Cerebellar nuclear complex (tissue), 1 donor: ENCODE measurements around the gene AHDC1.
"Not testable (repeated sequence)": the region's sequence is repeated elsewhere in the genome, so short reads cannot be mapped to it uniquely, and the experiment has no call there.

Experiments used
- DNase-seq, 2 experiments: peaks; one replicate each; lab custom pipeline; 2025; lab: John Stamatoyannopoulos, UW

Gene AHDC1

DNA sequence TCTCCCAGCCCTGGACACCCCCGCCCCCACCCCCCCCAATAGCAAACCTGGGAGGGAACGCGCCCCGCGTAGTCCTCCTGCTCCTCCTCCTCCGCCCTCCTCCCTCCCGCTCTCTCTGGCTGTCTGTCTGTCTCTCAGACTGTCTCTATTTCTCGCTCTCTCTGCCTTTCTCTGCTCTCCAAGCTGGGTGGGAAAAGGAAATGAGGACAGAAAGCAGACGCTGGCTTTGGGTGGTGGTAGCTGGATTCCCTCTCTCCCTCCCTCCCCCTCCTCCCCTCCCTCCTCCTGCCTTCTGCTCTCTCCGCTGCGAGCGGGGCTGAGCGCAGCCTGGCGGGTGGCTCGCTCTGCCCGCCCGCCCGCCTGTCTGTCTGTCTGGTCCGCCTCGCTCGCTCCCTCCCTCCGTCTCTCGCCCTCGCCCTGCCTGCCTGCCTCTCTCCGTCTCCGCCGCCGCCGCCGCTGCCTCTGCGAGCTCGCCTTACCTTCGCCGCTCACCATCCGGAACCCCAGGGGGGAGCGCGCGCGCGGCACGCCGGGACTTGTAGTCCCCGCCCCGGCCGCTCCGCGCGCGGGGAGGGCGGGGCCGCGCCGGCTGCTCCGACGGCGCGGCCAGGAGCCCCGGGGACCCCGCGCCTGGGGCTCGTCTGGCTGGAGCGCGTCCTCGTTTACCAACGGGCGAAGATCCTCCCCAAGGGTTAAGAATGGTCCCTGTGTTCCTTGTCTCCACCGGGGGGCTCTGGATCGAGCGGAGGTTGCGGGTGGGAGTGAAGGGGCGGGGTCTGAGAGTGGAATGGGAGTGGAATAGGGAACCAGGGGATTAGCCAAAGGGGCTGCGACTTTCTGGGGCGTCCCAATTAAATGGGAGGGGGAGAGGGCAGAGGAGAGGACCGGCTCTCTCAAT is at the start of gene AHDC1:
Gene AHDC1 (minus strand): TSS at position 464 of the 898 bp plus-strand sequence. CDS start 52,029 bp downstream, outside the sequence.
- DNase-seq = peak; percentile 12 to 26

GRCh38 chr1:27652111-27652864 is 48.3 kb upstream of the AHDC1 start:
- no peak for DNase-seq

DNA sequence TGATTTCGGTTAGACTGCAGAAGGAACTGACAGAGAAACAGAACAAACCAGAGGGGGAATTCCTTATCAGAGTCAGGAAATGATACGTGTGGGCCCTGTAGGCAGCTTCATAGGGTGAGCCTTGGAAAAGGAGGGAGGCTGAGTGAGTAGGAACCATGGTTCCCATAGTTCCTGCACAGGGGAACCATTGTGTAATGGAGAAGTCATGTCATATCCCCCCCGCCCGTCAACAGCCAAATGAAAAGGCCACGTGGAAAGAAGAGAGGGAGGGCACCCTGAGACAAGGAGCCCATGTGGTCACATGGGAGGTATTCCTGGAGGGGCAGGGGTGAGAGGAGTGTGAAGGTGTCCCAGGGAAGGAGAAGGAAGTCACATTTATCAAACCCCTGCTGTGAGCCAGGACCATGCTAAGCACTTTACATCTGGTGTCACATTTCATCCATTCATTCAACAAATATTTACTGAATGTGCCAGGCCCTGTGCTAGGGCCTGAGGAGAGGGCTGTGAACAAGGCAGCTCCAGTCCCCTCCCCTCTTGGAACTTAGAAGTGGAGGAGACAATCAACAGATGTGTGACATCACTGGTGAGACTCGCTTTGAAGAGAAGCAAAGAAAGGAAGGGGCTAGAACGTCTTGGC is 46.7 kb upstream of the AHDC1 start:
- DNase-seq = no peak

GRCh38 chr1:27650171-27650538 is 46.2 kb upstream of the AHDC1 start:
- no peak for DNase-seq

DNA sequence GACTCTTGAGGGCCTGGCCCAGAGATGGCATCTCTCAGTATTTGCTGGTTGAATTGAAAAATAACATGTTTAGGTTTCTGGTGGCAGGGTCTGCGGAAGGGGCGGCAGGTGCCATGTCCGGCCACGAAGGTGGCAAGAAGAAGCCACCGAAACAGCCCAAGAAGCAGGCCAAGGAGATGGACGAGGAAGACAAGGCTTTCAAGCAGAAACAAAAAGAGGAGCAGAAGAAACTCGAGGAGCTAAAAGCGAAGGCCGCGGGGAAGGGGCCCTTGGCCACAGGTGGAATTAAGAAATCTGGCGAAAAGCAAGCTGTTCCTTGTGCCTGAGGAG is 45.3 kb upstream of the AHDC1 start:
- no peak for DNase-seq

DNA sequence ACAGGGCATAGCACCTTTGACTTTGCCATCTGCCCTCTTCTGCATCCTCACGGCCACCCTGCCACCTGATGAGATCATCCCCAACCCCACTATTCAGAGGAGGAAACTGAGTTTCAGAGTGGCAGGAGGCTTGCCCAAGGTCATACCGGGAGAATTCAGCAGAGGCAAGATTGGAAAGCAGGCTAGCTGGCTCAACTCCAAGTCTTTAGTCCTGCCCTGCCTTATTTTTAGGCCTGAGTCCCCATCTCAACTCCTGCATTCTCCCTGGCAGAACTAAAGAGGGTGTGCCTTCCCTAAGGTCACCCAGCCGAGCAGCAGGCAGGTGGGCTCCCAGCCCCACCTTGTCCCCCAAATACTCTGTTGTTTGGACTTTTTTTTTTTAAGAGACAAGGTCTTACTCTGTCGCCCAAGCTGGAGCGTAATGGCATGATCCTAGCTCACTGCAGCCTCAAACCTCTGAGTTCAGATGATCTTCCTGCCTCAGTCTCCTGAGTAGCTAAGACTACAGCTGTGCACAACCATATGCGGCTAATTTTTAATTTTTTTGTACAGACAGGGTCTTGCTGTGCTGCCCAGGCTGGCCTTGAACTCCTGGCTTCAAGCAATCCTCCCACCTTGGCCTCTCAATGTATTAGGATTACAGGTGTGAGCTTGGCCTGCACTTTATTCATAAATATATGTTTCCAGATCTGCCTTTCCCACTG is 44.8 kb upstream of the AHDC1 start:
- DNase-seq = no peak

DNA sequence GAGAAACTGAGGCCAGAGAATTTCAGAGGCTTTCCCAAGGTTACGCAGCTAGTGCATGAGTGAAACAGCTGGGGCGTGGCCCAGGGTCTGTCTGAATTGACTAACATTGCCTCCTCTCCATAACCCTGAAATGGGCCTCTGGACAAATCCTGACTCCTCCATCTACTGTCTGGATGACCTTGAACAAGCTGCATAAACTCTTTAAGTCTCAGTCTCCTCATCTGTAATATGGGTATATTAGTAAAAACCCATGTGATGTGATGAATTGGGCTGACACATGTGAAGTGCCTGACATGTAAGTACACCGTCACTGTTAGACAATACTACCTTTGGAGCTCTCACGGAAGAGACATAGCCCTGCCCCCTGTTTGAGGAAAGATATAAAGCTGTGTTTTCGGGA is 43.4 kb upstream of the AHDC1 start:
- DNase-seq = no peak

- no peak for DNase-seq
Observed at GRCh38 chr1:27646676-27647075, 42.7 kb upstream of the AHDC1 start.

- DNase-seq = no peak
Observed at GRCh38 chr1:27645071-27645415, 41.1 kb upstream of the AHDC1 start.

DNA sequence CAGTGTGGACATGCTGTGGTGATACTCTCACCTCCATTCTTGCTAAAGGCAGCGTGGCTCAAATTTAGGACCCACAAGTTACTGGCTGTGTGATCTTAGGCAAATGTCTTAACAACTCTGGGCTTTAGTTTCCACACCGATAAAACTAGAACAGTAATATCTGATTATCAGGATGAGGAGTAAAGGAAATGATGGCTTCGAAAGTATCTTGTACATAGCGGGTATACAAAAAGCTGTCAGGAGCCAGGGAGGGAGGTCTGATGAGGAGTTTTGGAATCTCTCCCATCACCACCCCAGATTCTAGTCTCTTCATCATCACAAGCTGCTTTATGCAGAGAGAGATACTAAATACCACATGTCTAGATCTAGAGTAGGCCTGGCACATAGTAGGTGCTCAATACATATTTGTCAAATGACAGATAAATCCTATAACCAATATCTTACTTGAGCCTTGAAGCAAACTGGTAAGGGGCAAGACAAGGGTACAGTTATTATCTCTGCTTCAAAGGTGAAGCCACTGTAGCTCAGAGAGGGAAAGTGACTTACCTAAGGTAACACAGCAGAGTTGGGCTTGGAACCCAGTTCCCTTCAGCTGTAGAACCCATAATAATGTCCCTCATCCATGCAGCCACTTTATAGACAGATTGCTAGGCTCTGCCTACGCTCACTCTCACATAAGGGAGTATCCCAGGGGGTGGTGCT is 40.6 kb upstream of the AHDC1 start:
- DNase-seq = no peak

GRCh38 chr1:27643600-27644368 is 39.8 kb upstream of the AHDC1 start:
- no peak for DNase-seq

DNA sequence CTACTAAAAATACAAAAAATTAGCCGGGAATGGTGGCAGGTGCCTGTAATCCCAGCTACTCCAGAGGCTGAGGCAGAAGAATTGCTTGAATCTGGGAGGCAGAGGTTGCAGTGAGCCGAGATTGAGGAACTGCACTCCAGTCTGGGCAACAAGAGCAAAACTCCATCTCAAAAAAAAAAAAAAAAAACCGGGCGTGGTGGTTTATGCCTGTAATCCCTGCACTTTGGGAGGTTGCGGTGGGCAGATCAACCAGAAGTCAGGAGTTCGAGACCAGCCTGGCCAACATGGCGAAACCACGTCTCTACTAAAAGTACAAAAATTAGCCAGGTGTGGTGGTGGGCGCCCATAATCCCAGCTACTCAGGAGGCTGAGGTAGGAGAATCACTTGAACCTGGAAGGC is 36.6 kb upstream of the AHDC1 start:
- not testable (repeated sequence) for DNase-seq

DNA sequence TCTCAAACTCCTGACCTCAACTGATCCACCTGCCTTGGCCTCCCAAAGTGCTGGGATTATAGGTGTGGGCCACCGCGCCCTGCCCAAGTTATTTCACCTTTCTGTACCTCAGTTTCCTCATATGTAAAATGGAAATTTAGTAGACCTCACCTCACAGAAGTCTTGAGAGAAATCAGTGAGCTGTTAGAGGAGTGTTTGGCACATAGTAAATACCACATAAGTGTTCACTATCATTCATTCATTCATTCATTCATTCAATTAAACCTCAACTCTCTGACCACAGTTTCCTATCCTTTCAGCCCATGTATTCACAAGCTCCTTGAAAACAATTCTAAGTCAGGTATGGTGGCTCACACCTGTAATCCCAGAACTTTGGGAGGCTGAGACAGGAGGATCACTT is 34.9 kb upstream of the AHDC1 start:
- DNase-seq = no peak

DNA sequence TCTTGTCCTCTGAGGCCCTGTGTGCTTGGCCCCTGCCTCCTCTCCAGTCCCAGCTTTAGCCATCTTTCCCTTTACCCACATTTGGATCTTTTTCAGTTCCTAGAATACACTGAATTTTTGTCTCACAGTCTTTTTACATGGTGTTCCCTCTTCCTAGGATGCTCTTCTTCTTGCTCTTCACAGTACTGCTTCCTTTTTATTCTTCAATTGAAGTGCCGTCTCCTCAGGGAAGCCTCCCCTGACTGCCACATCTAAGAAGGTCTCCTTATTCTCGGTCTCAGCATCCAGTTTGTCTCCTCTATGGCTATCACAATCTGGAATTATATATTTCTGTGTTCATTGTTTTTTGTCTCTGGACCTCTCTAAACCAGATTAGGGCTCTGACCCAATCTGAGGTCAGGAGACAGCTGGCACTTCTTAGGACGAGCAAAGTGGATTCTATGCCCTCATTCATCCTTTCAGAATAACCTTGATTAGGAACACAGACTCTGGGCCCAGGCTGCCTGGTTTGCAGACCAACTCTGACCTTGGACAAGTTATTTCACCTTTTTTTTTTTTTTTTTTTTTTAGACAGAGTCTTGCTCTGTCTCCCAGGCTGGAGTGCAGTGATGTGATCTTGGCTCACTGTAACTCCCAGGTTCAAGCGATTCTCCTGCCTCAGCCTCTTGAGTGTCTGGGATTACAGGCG is 34.2 kb upstream of the AHDC1 start:
- DNase-seq = no peak

- no peak for DNase-seq
Observed at GRCh38 chr1:27635396-27636142, 31.6 kb upstream of the AHDC1 start.

GRCh38 chr1:27634985-27635367 is 31.0 kb upstream of the AHDC1 start, which contains the start of gene FGR:
TSS of gene FGR (minus strand) at chr1:27635185. CDS start at chr1:27623916, 11,269 bp downstream.
- DNase-seq = no peak

- DNase-seq = no peak
Observed at GRCh38 chr1:27634177-27634984, 30.4 kb upstream of the AHDC1 start.

DNA sequence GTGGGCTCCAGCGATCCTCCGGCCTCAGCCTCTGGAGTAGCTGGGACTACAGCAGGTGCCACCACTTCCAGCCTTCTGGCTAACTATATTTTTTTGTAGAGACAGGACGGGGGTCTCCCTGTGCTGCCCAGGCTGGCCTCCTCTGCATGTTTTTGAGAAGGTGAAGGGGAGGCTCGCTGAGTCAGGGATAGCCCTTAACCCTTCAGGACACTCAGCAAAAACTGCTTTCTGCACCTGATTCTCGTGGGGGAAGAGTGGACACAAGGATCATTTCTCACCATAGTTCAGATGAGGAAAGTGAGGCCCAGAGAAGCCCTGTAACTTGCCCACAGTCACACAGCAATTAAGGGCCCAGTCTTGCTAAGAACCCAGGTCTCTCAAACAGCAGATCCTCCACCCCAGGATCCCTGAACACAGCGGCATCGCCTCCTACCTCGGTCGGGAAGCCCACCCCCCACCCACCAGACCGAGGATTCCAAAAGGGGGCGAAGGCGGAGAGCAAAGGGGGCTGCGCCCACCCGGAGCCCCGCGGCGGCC is 29.8 kb upstream of the AHDC1 start:
- DNase-seq = no peak

- no peak for DNase-seq
Observed at GRCh38 chr1:27633298-27633610, 29.3 kb upstream of the AHDC1 start.
